ENCODE results near the gene STOX2. TPM values are rescaled to one million over a fixed set of nuclear protein-coding genes. Genes with fewer than 3 reads are reported as not detected.

The STOX2 gene
- polyA plus RNA-seq, 1 donor from 2014 or later = 26.1 TPM

- no peaks in the 10 kb centered on the region for H4K20me1 ChIP-seq (ENCODE audit: insufficient read depth)
- H3K9ac ChIP-seq (ENCODE audit: low read length) = no peak overlapping the region
- no peaks in the 10 kb centered on the region for H3K9me2 ChIP-seq (ENCODE audit: insufficient read depth, low read length)
- no peaks in the 10 kb centered on the region for H3K27me3 ChIP-seq (ENCODE audit: insufficient read depth, low read depth, low read length)
- H3K36me3 ChIP-seq (ENCODE audit: insufficient read depth, low read length) = peaks cover 10% of the 10 kb centered on the region
- H3K9me3 ChIP-seq (ENCODE audit: low read length) = no peaks in the 10 kb centered on the region
- no peak overlapping the region for H3K4me3 ChIP-seq (ENCODE audit: low read length)
- TF ChIP-seq TAF1 (IDR thresholded peaks at IDR 0.05; ENCODE audit: low read depth) (no peak), RAD21 (conservative IDR thresholded peaks at IDR 0.05) (no peak), MXI1 (conservative IDR thresholded peaks at IDR 0.05; ENCODE audit: poor library complexity, severe bottlenecking) (no peak), EP300 (conservative IDR thresholded peaks at IDR 0.05; ENCODE audit: poor library complexity, severe bottlenecking) (no peak), REST (IDR thresholded peaks at IDR 0.05; ENCODE audit: borderline replicate concordance) (no peak), POLR2AphosphoS5 (IDR thresholded peaks at IDR 0.05) (no peak), SMC3 (conservative IDR thresholded peaks at IDR 0.05; ENCODE audit: poor library complexity) (no peak), EZH2 (IDR thresholded peaks at IDR 0.05; ENCODE audit: borderline replicate concordance, insufficient read depth, low read length, poor library complexity, severe bottlenecking) (no peak)
- TF ChIP-seq, protein P1, sequence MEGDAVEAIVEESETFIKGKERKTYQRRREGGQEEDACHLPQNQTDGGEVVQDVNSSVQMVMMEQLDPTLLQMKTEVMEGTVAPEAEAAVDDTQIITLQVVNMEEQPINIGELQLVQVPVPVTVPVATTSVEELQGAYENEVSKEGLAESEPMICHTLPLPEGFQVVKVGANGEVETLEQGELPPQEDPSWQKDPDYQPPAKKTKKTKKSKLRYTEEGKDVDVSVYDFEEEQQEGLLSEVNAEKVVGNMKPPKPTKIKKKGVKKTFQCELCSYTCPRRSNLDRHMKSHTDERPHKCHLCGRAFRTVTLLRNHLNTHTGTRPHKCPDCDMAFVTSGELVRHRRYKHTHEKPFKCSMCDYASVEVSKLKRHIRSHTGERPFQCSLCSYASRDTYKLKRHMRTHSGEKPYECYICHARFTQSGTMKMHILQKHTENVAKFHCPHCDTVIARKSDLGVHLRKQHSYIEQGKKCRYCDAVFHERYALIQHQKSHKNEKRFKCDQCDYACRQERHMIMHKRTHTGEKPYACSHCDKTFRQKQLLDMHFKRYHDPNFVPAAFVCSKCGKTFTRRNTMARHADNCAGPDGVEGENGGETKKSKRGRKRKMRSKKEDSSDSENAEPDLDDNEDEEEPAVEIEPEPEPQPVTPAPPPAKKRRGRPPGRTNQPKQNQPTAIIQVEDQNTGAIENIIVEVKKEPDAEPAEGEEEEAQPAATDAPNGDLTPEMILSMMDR (IDR thresholded peaks at IDR 0.05; ENCODE audit: poor library complexity, severe bottlenecking) = no peak
- no peak overlapping the region for H3K27ac ChIP-seq (ENCODE audit: low read length)
- no peak overlapping the region for H2AFZ ChIP-seq (ENCODE audit: low read depth, low read length)
- H3F3A ChIP-seq (ENCODE audit: insufficient read depth, low read length, poor library complexity, severe bottlenecking) = no peaks in the 10 kb centered on the region
- H3K4me2 ChIP-seq (ENCODE audit: low read length) = no peak overlapping the region
- H3K79me2 ChIP-seq (replicated peaks; ENCODE audit: insufficient read depth, low read length) = peaks cover 58% of the 10 kb centered on the region
Observed at GRCh38 chr4:183915976-183916375, 10.9 kb downstream of the STOX2 start.

DNA sequence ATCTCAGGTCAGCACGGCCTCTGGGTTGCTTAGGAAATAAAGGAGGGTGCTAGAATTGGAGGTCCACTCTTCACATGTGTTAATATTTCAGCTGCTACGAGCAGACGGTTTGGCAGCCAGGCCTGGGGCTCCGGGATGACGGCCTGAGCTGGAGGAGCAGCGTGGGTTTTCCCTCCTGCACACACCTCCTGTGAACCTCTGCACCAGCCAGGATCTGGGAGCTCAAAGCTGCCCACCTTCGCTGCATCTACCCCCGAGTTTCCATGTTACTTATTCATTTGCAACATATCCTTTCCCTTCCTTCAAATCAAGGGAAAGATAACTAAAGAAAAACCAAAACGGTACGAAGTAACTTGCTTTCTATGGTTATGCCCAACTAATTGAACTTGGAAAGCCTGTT is 13.6 kb downstream of the STOX2 start:
- H3K9me2 ChIP-seq (ENCODE audit: insufficient read depth, low read length) = no peaks in the 10 kb centered on the region
- H3K9ac ChIP-seq (ENCODE audit: low read length) = no peak overlapping the region
- peaks cover 5% of the 10 kb centered on the region for H3K36me3 ChIP-seq (ENCODE audit: insufficient read depth, low read length)
- TF ChIP-seq TAF1 (IDR thresholded peaks at IDR 0.05; ENCODE audit: low read depth) (no peak), POLR2AphosphoS5 (IDR thresholded peaks at IDR 0.05) (no peak), EP300 (conservative IDR thresholded peaks at IDR 0.05; ENCODE audit: poor library complexity, severe bottlenecking) (no peak), MXI1 (conservative IDR thresholded peaks at IDR 0.05; ENCODE audit: poor library complexity, severe bottlenecking) (no peak), SMC3 (conservative IDR thresholded peaks at IDR 0.05; ENCODE audit: poor library complexity) (no peak), RAD21 (conservative IDR thresholded peaks at IDR 0.05) (no peak), EZH2 (IDR thresholded peaks at IDR 0.05; ENCODE audit: borderline replicate concordance, insufficient read depth, low read length, poor library complexity, severe bottlenecking) (no peak), REST (IDR thresholded peaks at IDR 0.05; ENCODE audit: borderline replicate concordance) (no peak)
- TF ChIP-seq, protein P1 (IDR thresholded peaks at IDR 0.05; ENCODE audit: poor library complexity, severe bottlenecking) = no peak
- H3K4me2 ChIP-seq (ENCODE audit: low read length) = no peak overlapping the region
- no peak overlapping the region for H2AFZ ChIP-seq (ENCODE audit: low read depth, low read length)
- H3K27me3 ChIP-seq (ENCODE audit: insufficient read depth, low read depth, low read length) = no peaks in the 10 kb centered on the region
- no peaks in the 10 kb centered on the region for H4K20me1 ChIP-seq (ENCODE audit: insufficient read depth)
- H3K79me2 ChIP-seq (replicated peaks; ENCODE audit: insufficient read depth, low read length) = peaks cover 54% of the 10 kb centered on the region
- no peaks in the 10 kb centered on the region for H3K9me3 ChIP-seq (ENCODE audit: low read length)
- H3F3A ChIP-seq (ENCODE audit: insufficient read depth, low read length, poor library complexity, severe bottlenecking) = no peaks in the 10 kb centered on the region
- H3K27ac ChIP-seq (ENCODE audit: low read length) = no peak overlapping the region
- H3K4me3 ChIP-seq (ENCODE audit: low read length) = no peak overlapping the region

All from neural cell (in vitro differentiated cells).